ENCODE measurements around the gene ARHGAP26. TPM values are rescaled to one million over a fixed set of nuclear protein-coding genes. Genes with fewer than 3 reads are reported as not detected.

ARHGAP26 gene
- total RNA-seq, 1 experiment from 2014 or later = 34.5 TPM

DNA sequence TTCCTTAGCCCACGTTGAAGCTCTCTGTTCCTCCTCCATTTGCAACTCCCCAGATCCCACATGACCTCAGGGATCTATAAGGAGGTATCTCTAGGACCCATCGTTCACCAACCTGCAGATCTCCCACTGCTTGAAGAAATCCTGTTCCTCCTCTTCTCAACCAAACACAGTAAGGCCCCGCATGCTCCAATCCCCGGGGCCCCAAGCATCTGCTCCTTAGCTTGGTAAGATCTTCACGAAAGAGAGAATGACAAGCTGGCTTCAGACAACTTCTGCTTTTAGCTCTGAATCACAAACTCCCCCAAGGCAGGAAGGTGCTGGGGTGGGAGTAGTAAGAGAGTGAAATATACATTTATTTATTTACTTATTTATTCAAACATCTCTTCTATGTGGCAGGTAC lies 33.0 kb upstream of the ARHGAP26 start:
- RAD21 ChIA-PET (ENCODE audit: low non-redundant PET in 1 of 2, low total read pairs in 2 of 2, uncharacterized antibody in 2 of 2, unreplicated experiment in 2 of 2) = no interaction called here
- POLR2A ChIA-PET = no interaction called here
- H3K4me3 ChIP-seq (replicated peaks in 1 of 2; ENCODE audit: low read depth in 1 of 2, low read length in 2 of 2) = no peak overlapping the region
- no peak for ATAC-seq
- TF ChIP-seq FOSL1 (IDR thresholded peaks at IDR 0.05; ENCODE audit: low read depth) = no peak
- no peak for TF ChIP-seq EZH2phosphoT487 (IDR thresholded peaks at IDR 0.05; ENCODE audit: borderline replicate concordance)
- TF ChIP-seq, protein P1, sequence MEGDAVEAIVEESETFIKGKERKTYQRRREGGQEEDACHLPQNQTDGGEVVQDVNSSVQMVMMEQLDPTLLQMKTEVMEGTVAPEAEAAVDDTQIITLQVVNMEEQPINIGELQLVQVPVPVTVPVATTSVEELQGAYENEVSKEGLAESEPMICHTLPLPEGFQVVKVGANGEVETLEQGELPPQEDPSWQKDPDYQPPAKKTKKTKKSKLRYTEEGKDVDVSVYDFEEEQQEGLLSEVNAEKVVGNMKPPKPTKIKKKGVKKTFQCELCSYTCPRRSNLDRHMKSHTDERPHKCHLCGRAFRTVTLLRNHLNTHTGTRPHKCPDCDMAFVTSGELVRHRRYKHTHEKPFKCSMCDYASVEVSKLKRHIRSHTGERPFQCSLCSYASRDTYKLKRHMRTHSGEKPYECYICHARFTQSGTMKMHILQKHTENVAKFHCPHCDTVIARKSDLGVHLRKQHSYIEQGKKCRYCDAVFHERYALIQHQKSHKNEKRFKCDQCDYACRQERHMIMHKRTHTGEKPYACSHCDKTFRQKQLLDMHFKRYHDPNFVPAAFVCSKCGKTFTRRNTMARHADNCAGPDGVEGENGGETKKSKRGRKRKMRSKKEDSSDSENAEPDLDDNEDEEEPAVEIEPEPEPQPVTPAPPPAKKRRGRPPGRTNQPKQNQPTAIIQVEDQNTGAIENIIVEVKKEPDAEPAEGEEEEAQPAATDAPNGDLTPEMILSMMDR (IDR thresholded peaks at IDR 0.05 in 2 of 3, conservative IDR thresholded peaks at IDR 0.05 in 1 of 3; ENCODE audit: borderline replicate concordance in 1 of 3, insufficient read depth in 1 of 3, low read depth in 2 of 3, low read length in 2 of 3) = no peak
- TF ChIP-seq, protein P2, sequence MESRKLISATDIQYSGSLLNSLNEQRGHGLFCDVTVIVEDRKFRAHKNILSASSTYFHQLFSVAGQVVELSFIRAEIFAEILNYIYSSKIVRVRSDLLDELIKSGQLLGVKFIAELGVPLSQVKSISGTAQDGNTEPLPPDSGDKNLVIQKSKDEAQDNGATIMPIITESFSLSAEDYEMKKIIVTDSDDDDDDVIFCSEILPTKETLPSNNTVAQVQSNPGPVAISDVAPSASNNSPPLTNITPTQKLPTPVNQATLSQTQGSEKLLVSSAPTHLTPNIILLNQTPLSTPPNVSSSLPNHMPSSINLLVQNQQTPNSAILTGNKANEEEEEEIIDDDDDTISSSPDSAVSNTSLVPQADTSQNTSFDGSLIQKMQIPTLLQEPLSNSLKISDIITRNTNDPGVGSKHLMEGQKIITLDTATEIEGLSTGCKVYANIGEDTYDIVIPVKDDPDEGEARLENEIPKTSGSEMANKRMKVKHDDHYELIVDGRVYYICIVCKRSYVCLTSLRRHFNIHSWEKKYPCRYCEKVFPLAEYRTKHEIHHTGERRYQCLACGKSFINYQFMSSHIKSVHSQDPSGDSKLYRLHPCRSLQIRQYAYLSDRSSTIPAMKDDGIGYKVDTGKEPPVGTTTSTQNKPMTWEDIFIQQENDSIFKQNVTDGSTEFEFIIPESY (IDR thresholded peaks at IDR 0.05; ENCODE audit: extremely low read depth, insufficient replicate concordance, low read length) = no peak
- TF ChIP-seq, protein P3, sequence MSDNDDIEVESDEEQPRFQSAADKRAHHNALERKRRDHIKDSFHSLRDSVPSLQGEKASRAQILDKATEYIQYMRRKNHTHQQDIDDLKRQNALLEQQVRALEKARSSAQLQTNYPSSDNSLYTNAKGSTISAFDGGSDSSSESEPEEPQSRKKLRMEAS (IDR thresholded peaks at IDR 0.05) = no peak
- no peak overlapping the region for H2AFZ ChIP-seq (ENCODE audit: low read depth, low read length, poor library complexity, severe bottlenecking)
- no peak overlapping the region for H3K27ac ChIP-seq (ENCODE audit: low read depth, low read length)
- H3K36me3 ChIP-seq (ENCODE audit: control insufficient read depth in 1 of 2, insufficient read depth in 2 of 2, low read length in 2 of 2) = no peaks in the 10 kb centered on the region
- intact Hi-C loops (cut with micrococcal nuclease) = no loop called here
- no TSS peak for BruUV-seq (replicated peaks)
- no peaks in the 10 kb centered on the region for H3K4me1 ChIP-seq (ENCODE audit: control insufficient read depth in 1 of 2, insufficient read depth in 2 of 2, low read length in 2 of 2)
- no peaks in the 10 kb centered on the region for H3K9me3 ChIP-seq (ENCODE audit: control insufficient read depth in 1 of 2, insufficient read depth in 1 of 2, low read depth in 1 of 2, low read length in 2 of 2)
- H4K20me1 ChIP-seq (ENCODE audit: insufficient read depth) = no peaks in the 10 kb centered on the region
- no peak for DNase-seq (ENCODE audit: low read depth, low spot score)
- no peak overlapping the region for H3K9ac ChIP-seq (ENCODE audit: low read length)
- no peaks in the 10 kb centered on the region for H3K9me2 ChIP-seq (ENCODE audit: insufficient read depth)
- H3K27me3 ChIP-seq (ENCODE audit: insufficient read depth, low read length) = no peaks in the 10 kb centered on the region
- no peaks in the 10 kb centered on the region for H3K79me2 ChIP-seq (ENCODE audit: insufficient read depth, low read length)
- H3K4me2 ChIP-seq (ENCODE audit: low read length) = no peak overlapping the region
- CTCF ChIA-PET = interaction anchor here (1.2 to 1.4 kb wide), 3 partner anchors 11 to 151 kb away, joined by 3 to 6 read pairs (median 4); no protein-coding TSS in a partner anchor
